LNCaP clone FGC (cell line): ENCODE measurements around the gene RSAD2.

ENCODE experiments used
- DNase-seq: peaks from one replicate; pipeline ENCODE4 v3.0.0-alpha.2; 2011; ENCODE audit warnings: low read depth
- H3K4me3 ChIP-seq: 2 replicates; pipeline ENCODE4 v1.5.1; 2011; ENCODE audit warnings: mild to moderate bottlenecking, low read depth, low read length, control low read depth
- TF ChIP-seq, protein P1 (sequence below): IDR thresholded peaks from 2 replicates; pipeline ENCODE4 v1.5.1; 2012; ENCODE audit warnings: mild to moderate bottlenecking; ENCODE audit not compliant: control insufficient read depth, insufficient read depth; ENCODE audit errors: extremely low read depth

RSAD2 gene

DNA sequence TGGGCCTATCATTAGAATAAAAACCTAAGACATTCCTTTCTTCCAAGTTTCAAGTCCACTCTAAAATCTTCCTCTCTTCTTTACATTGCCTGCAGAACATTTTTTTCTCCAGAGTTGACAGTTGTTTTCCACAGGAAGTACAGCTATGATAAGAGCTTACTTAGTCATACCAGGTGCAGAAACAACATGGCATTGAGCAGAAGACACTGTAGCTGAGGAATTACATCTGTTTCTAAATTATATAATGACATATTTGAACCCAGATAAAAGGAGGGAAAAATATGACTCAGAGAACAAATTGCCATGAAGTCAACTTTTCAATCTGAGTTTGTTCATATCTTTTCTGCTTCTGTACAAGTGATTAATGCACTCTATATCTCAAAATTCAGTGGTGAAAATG lies 42.1 kb upstream of the RSAD2 start:
- DNase-seq, result no peak
- TF ChIP-seq, protein P1, sequence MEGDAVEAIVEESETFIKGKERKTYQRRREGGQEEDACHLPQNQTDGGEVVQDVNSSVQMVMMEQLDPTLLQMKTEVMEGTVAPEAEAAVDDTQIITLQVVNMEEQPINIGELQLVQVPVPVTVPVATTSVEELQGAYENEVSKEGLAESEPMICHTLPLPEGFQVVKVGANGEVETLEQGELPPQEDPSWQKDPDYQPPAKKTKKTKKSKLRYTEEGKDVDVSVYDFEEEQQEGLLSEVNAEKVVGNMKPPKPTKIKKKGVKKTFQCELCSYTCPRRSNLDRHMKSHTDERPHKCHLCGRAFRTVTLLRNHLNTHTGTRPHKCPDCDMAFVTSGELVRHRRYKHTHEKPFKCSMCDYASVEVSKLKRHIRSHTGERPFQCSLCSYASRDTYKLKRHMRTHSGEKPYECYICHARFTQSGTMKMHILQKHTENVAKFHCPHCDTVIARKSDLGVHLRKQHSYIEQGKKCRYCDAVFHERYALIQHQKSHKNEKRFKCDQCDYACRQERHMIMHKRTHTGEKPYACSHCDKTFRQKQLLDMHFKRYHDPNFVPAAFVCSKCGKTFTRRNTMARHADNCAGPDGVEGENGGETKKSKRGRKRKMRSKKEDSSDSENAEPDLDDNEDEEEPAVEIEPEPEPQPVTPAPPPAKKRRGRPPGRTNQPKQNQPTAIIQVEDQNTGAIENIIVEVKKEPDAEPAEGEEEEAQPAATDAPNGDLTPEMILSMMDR, result no peak
- no peak overlapping the region for H3K4me3 ChIP-seq

DNA sequence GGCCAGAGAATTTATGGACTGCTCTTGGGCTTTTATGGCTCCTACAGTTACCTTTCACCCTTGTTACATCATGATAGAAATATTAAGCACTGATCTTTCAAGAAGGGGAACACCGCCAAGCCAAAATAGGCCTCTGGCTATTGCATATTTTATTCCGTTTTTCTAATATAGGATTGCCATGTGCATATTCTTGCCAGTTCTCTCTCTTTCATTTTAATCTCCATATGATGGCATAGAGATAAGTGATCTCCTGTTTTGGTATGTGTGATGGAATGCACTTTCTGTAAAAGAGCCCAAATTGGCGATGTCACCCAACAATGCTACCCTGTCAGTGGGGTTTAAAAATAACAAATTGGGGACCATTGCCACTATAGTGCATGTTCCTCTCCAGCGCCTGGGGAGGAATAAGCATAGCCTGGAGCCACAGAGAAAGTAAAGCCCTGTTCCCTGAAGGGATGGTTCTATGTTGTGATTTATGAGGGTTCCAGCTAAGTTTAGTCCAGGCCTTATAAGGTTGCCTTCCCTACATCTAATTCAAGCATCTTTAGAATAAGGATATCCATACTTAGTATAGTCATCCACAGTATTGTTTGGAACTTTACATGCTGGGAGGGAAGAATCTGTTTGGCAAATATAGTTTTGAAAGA lies 38.8 kb upstream of the RSAD2 start:
- no peak for DNase-seq
- TF ChIP-seq, protein P1, result no peak
- no peak overlapping the region for H3K4me3 ChIP-seq

DNA sequence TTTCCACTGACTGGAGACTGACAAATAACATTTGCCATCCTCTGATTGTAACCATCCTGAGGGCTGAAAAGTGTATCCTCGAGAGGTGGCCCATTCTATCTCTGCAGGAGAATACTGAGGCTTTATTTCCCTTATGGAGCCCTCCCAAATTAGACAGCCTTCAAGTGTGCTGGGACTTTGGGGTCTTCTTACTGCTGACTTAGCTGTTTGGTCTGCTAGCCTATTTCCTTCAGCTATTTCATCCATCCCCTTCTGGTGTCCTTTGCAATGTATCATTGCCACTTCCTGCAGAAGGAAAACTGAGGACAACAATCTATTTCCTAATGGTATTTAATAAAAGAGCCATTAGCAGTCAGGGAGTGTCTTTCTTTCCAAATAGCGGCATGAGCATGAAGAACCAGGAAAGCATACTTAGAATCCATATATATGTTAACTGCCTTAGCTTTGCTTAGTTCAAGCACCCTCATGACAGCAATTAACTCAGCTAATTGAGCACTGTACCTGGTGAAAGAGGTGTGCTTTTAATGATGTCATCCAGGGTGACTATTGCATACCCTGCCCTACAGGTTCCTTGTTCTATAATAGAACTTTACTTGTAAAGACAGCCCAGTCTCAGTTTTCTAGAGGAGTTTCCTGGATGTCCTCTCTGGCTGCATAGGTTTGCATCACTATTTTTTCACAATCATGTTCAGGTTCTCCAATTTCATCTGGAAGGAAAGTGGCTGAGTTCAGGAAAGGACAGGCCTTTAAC lies 35.9 kb upstream of the RSAD2 start:
- TF ChIP-seq, protein P1, result no peak
- H3K4me3 ChIP-seq, result no peak overlapping the region
- DNase-seq, result no peak

DNA sequence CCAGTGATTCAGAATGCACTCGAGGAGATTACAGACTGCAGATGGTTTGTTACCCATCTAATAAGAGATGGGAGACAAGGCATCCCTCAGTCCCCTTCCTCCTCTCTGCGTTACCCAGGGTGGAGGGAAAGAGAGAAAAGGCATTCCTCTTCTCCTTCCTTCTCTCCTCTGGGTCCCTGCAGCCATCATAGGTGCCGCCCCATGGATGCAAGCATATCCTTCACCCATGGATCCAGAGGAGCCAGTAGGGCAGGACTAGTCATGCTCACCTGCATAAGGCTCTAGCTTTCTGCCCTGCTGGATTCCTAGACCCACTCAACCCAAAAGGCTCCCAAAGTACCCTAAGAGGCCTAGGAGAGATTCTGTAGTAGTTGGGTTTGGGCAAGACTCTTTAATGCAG lies 32.3 kb upstream of the RSAD2 start:
- TF ChIP-seq, protein P1, result no peak
- no peak for DNase-seq
- no peak overlapping the region for H3K4me3 ChIP-seq

DNA sequence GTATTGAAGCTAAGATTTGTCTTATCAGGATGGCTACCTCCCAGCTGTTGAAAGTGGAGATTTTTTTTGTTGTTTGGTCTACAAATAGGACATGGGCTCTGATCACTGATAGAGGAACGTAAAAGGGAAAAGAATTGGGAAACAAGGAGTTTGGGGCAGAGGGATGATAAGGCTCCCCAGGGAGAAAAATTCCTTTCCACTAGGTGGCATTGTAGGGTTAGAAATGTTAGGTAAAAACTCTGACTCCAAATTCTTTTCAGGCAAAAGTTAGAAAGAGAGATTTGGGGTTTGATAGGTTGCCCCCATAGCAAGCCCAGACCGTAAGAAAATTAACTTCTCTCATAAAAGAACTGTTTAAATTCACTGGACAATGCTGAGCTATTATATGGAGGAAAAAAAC lies 31.7 kb upstream of the RSAD2 start:
- TF ChIP-seq, protein P1, result no peak
- no peak for DNase-seq
- H3K4me3 ChIP-seq, result no peak overlapping the region

DNA sequence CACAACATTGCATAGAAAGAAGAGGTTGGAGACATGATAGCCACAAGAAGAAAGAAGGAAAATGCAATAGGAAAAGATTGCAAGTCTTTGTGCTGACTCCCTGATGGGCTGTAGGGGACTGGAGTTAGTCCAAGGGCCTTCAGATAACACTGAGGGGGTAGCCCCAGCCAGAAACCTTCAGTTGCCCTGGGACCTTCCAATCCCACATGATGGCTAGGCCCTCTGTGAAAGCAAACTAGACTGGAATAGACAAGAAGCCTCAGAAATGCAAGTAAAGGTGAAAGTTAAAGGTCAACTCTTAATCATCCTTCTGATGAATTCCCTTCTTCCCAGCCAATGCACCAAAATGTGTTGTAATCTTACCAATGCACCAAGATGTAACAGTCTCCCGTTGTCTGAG lies 31.0 kb upstream of the RSAD2 start:
- no peak for DNase-seq
- no peak overlapping the region for H3K4me3 ChIP-seq
- TF ChIP-seq, protein P1, result no peak
